A673 (cell line): ENCODE data around the gene SMIM8. TPM values are rescaled to one million over a fixed set of nuclear protein-coding genes. Genes with fewer than 3 reads are reported as not detected.

Experiments used
- BruUV-seq: library from RNA; stranded (reverse); fragments of 400-500 nt; replicated peaks from 2 replicates; lab custom pipeline; 2021; lab: Mats Ljungman, UMichigan
- CTCF ChIA-PET: fragments of 300-600 bp; sonication (Branson Sonifier 250); formaldehyde crosslinking; loops from one replicate; lab custom pipeline; 2022; ENCODE audit warnings: antibody characterized with exemption; lab: Charles Lee
- POLR2A ChIA-PET: fragments of 300-600 bp; sonication (Branson Sonifier 250); formaldehyde crosslinking; loops from one replicate; lab custom pipeline; 2022; ENCODE audit warnings: antibody characterized with exemption; ENCODE audit not compliant: low non-redundant PET; lab: Charles Lee
- DNase-seq: peaks from one replicate; pipeline ENCODE4 v3.0.0-alpha.2; 2015; ENCODE audit warnings: low spot score
- H3K27ac ChIP-seq: fragments of 200-600 bp; sonication (generic); 2 replicates; pipeline ENCODE4 v1.5.1; 2016; ENCODE audit warnings: mixed run types, low read depth, mild to moderate bottlenecking, mixed read lengths, antibody characterized with exemption, low read length; ENCODE audit not compliant: poor library complexity, severe bottlenecking
- H3K27me3 ChIP-seq: fragments of 200-600 bp; sonication (generic); replicated peaks from 2 replicates; pipeline ENCODE4 v1.6.1; 2017; ENCODE audit warnings: mixed run types, low read depth, mild to moderate bottlenecking, mixed read lengths, antibody characterized with exemption, low read length; ENCODE audit not compliant: insufficient read depth, poor library complexity
- H3K36me3 ChIP-seq: fragments of 200-600 bp; sonication (generic); 2 replicates; pipeline ENCODE4 v1.6.1; 2016; ENCODE audit warnings: mixed run types, mild to moderate bottlenecking, mixed read lengths, antibody characterized with exemption, low read length; ENCODE audit not compliant: insufficient read depth, poor library complexity, severe bottlenecking
- H3K4me1 ChIP-seq: fragments of 200-600 bp; sonication (generic); 2 replicates; pipeline ENCODE4 v1.6.1; 2017; ENCODE audit warnings: mixed run types, mild to moderate bottlenecking, mixed read lengths, antibody characterized with exemption, low read length; ENCODE audit not compliant: insufficient read depth, poor library complexity, severe bottlenecking
- H3K4me3 ChIP-seq: fragments of 200-600 bp; sonication (generic); 2 replicates; pipeline ENCODE4 v1.5.1; 2016; ENCODE audit warnings: low read depth, mixed run types, mild to moderate bottlenecking, mixed read lengths, low read length; ENCODE audit not compliant: poor library complexity, severe bottlenecking
- H3K9me3 ChIP-seq: fragments of 200-600 bp; sonication (generic); 2 replicates; pipeline ENCODE4 v1.6.1; 2016; ENCODE audit warnings: mixed run types, low read depth, mild to moderate bottlenecking, mixed read lengths, antibody characterized with exemption, low read length; ENCODE audit not compliant: poor library complexity, severe bottlenecking
- EZH2 ChIP-seq: fragments of 200-600 bp; sonication (generic); IDR thresholded peaks from 2 replicates; pipeline ENCODE4 v1.6.1; 2017; ENCODE audit warnings: borderline replicate concordance, low read depth, mild to moderate bottlenecking, mixed read lengths, antibody characterized with exemption, low read length; ENCODE audit not compliant: poor library complexity, severe bottlenecking
- intact Hi-C: fragments of 100-400 bp; cut with micrococcal nuclease; formaldehyde crosslinking; loops from one replicate; pipeline ENCODE4 v1.10.0; 2022; ENCODE audit not compliant: unreplicated experiment
- total RNA-seq: library from RNA; stranded (reverse); gene quantifications from 2 replicates; pipeline ENCODE4 v1.2.3, GENCODE V29; 2021
- TF ChIP-seq, protein P1 (sequence below): fragments of 300-800, 200-600 bp; sonication (generic); conservative IDR thresholded peaks from 2 replicates; pipeline ENCODE4 v1.5.1; 2017; ENCODE audit warnings: low read depth, mild to moderate bottlenecking, antibody characterized with exemption, low read length, moderate library complexity, mixed read lengths

Gene SMIM8
- total RNA-seq, 1 experiment from 2014 or later: 18.8 TPM

DNA sequence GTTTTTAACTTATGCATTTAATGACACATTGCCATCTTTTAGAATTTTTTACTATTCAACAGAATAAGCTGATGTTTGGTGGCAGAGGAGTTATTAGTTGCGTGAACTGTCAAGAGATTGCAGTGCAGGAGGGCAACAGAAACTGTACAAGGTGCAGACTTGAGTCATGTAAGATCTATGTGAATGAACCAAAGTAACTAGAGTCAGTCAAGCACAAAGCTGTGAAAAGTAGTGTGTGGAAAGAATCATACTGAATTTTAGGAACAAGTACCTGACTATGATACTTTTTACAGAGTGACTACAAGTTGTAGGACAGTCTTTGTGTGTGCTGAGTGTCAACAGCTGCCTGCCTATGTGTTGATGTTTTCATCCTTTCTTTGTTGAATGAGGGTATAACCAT, 19.5 kb downstream of the SMIM8 start:
- intact Hi-C loops: no loop called here
- ChIA-PET CTCF (interaction anchor here (0.7 kb wide), 1 partner anchor 254 kb away, joined by 3 read pairs; no protein-coding TSS in a partner anchor), POLR2A (no interaction called here)
- H3K4me1 ChIP-seq: peaks cover 15% of the 10 kb centered on the region
- DNase-seq: no peak
- TF ChIP-seq EZH2: no peak
- TF ChIP-seq, protein P1, sequence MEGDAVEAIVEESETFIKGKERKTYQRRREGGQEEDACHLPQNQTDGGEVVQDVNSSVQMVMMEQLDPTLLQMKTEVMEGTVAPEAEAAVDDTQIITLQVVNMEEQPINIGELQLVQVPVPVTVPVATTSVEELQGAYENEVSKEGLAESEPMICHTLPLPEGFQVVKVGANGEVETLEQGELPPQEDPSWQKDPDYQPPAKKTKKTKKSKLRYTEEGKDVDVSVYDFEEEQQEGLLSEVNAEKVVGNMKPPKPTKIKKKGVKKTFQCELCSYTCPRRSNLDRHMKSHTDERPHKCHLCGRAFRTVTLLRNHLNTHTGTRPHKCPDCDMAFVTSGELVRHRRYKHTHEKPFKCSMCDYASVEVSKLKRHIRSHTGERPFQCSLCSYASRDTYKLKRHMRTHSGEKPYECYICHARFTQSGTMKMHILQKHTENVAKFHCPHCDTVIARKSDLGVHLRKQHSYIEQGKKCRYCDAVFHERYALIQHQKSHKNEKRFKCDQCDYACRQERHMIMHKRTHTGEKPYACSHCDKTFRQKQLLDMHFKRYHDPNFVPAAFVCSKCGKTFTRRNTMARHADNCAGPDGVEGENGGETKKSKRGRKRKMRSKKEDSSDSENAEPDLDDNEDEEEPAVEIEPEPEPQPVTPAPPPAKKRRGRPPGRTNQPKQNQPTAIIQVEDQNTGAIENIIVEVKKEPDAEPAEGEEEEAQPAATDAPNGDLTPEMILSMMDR: no peak
- no peaks in the 10 kb centered on the region for H3K27me3 ChIP-seq
- no peaks in the 10 kb centered on the region for H3K9me3 ChIP-seq
- no peak overlapping the region for H3K4me3 ChIP-seq
- no peak overlapping the region for H3K27ac ChIP-seq
- no peaks in the 10 kb centered on the region for H3K36me3 ChIP-seq
- BruUV-seq: no TSS peak

DNA sequence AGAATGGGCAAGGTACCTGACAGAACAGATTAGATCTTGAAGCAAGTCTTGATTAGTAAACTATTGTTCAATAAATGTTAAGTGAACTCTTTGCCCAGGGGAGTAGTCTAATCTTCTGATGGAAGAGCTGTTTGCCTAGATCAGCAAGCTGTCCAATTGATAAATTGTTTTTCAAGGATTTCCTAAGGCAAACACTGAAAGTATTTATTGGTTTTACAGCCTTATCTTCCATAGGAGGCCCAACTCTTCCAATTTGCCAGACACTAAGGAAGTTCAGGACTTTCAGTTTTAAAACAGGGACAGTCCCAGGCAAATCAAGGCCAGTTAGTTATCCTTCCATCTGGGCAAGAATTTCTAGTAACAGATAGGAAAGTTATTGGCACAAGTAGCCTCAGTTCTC, 20.4 kb downstream of the SMIM8 start:
- no peak for DNase-seq
- peaks cover 15% of the 10 kb centered on the region for H3K4me1 ChIP-seq
- H3K27me3 ChIP-seq: no peaks in the 10 kb centered on the region
- CTCF ChIA-PET: no interaction called here
- no peaks in the 10 kb centered on the region for H3K36me3 ChIP-seq
- intact Hi-C loops: no loop called here
- no TSS peak for BruUV-seq
- no peak overlapping the region for H3K4me3 ChIP-seq
- POLR2A ChIA-PET: no interaction called here
- no peaks in the 10 kb centered on the region for H3K9me3 ChIP-seq
- TF ChIP-seq, protein P1: no peak
- TF ChIP-seq EZH2: no peak
- no peak overlapping the region for H3K27ac ChIP-seq

DNA sequence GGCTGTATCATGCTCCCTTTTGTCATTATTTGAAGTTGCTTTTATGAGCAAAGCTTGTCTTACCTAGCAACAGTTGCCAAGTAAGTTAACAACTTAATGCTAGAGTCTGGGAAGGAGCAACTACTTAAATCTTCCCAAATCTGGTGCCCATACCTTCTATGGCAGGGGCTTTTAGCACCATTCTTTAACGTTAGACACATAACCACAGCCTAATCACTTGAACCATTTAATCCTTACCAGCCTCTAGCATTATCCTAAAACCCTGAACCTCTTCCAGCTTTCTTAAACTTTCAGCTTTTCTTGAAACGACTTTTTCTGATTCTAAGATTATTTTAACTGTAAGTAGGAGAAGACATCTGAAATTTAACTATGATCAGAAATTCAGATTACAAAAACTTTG, 22.3 kb downstream of the SMIM8 start, which contains the start of gene C6orf163:
C6orf163 (plus strand) TSS at position 83 of the 400 bp plus-strand sequence; CDS start at position 370, 287 bp downstream.
- no peak for DNase-seq
- BruUV-seq: no TSS peak
- Histone ChIP-seq H3K4me3 (no peak within 1 kb of the TSS), H3K27me3 (no peaks in the 10 kb centered on the region), H3K4me1 (peaks cover 9% of the 10 kb centered on the region), H3K27ac (no peak within 1 kb of the TSS), H3K9me3 (no peaks in the 10 kb centered on the region), H3K36me3 (no peaks in the 10 kb centered on the region)
- ChIA-PET CTCF (no interaction called here), POLR2A (no interaction called here)
- intact Hi-C loops: no loop called here
- TF ChIP-seq EZH2: no peak
- TF ChIP-seq, protein P1: no peak
